HepG2 (cell line): ENCODE data around the gene DNTTIP2. TPM values are rescaled to one million over a fixed set of nuclear protein-coding genes. Genes with fewer than 3 reads are reported as not detected.
A peak's percentile ranks its signal among the peaks of the same experiment; 100 is the strongest.

Experiments used
- BORCS8-MEF2B ChIP-seq: sonication (generic); formaldehyde crosslinking; IDR thresholded peaks from 2 replicates; pipeline ENCODE4 v1.8.0; 2022; ENCODE audit warnings: mild to moderate bottlenecking, missing genetic modification reagents
- CBX1 ChIP-seq: IDR thresholded peaks from one replicate; pipeline ENCODE4 v1.6.1; 2016; ENCODE audit warnings: antibody characterized with exemption, low read depth
- ELF4 ChIP-seq: sonication (generic); formaldehyde crosslinking; IDR thresholded peaks from 2 replicates; pipeline ENCODE4 v1.5.0; 2020; ENCODE audit warnings: missing genetic modification reagents, mild to moderate bottlenecking, moderate library complexity, borderline replicate concordance
- HDAC6 ChIP-seq: fragments of 200-600 bp; sonication (generic); IDR thresholded peaks from 2 replicates; pipeline ENCODE4 v1.7.0; 2017; ENCODE audit warnings: mild to moderate bottlenecking, antibody characterized with exemption, low read length, low read depth
- ISL2 ChIP-seq: sonication (generic); formaldehyde crosslinking; IDR thresholded peaks from 2 replicates; pipeline ENCODE4 v1.5.0; 2020; ENCODE audit warnings: missing genetic modification reagents
- KDM4B ChIP-seq: sonication (generic); formaldehyde crosslinking; IDR thresholded peaks from 2 replicates; pipeline ENCODE4 v1.4.0; 2020; ENCODE audit warnings: missing genetic modification reagents
- MAF1 ChIP-seq: sonication (generic); formaldehyde crosslinking; IDR thresholded peaks from 2 replicates; pipeline ENCODE4 v1.5.0; 2020; ENCODE audit warnings: missing genetic modification reagents, borderline replicate concordance
- MXD4 ChIP-seq: IDR thresholded peaks from 2 replicates; pipeline ENCODE4 v1.6.1; 2016; ENCODE audit warnings: mild to moderate bottlenecking, missing biosample characterization, missing genetic modification reagents
- MXI1 ChIP-seq: IDR thresholded peaks from 3 replicates; pipeline ENCODE4 v1.6.1; 2012; ENCODE audit warnings: low read depth, low read length, inconsistent platforms, borderline replicate concordance
- NR2F6 ChIP-seq, 2 experiments: IDR thresholded peaks; 2 replicates each; pipeline ENCODE4 v1.6.1; 2016; ENCODE audit warnings: antibody characterized with exemption in 1 of 2, mild to moderate bottlenecking in 1 of 2
- PCBP2 ChIP-seq: fragments of 200-400 bp; formaldehyde crosslinking; optimal IDR thresholded peaks from 2 replicates; pipeline ENCODE3; 2018; ENCODE audit warnings: low read length, low read depth; ENCODE audit not compliant: poor library complexity, severe bottlenecking
- RELA ChIP-seq: sonication (generic); formaldehyde crosslinking; IDR thresholded peaks from 2 replicates; pipeline ENCODE4 v1.4.0; 2020; ENCODE audit warnings: missing genetic modification reagents
- SOX5 ChIP-seq: IDR thresholded peaks from 2 replicates; pipeline ENCODE4 v1.6.1; 2016; ENCODE audit warnings: borderline replicate concordance
- SP1 ChIP-seq, 2 experiments: fragments of 450-650 bp in 1 of 2; sonication (generic) in 1 of 2; formaldehyde crosslinking in 1 of 2; IDR thresholded peaks; 2 replicates each; pipeline versions ENCODE4 v1.4.0 to v1.6.1; 2016 to 2020; ENCODE audit warnings: missing genetic modification reagents in 1 of 2
- TEAD2 ChIP-seq: sonication (generic); formaldehyde crosslinking; IDR thresholded peaks from 2 replicates; pipeline ENCODE4 v1.9.0; 2021; ENCODE audit warnings: missing genetic modification reagents
- TP53 ChIP-seq: sonication (generic); formaldehyde crosslinking; conservative IDR thresholded peaks from 2 replicates; pipeline ENCODE4 v1.4.0; 2020; ENCODE audit warnings: missing genetic modification reagents
- ZNF20 ChIP-seq: sonication (generic); formaldehyde crosslinking; IDR thresholded peaks from 2 replicates; pipeline ENCODE4 v1.4.0; 2020; ENCODE audit warnings: mild to moderate bottlenecking, moderate library complexity, missing genetic modification reagents
- ZNF83 ChIP-seq: sonication (generic); formaldehyde crosslinking; IDR thresholded peaks from 2 replicates; pipeline ENCODE4 v1.4.0; 2020; ENCODE audit warnings: missing genetic modification reagents, mild to moderate bottlenecking, borderline replicate concordance
- ZSCAN12 ChIP-seq: sonication (generic); formaldehyde crosslinking; IDR thresholded peaks from 2 replicates; pipeline ENCODE4 v1.9.0; 2021; ENCODE audit warnings: mild to moderate bottlenecking, missing genetic modification reagents
- polyA plus RNA-seq, 8 experiments: library from polyadenylated mRNA; depleted of rRNA in 3 of 8; stranded (reverse) in 7 of 8; unstranded in 1 of 8; fragments of >200 nt; fragmentation: Illumina TruSeq in 4 of 8; extraction: Trizol in 4 of 8; gene quantifications; 2 replicates each; pipeline versions ENCODE4 v1.2.1 to v1.2.3, GENCODE V29; 2011 to 2016; ENCODE audit warnings: low read depth in 4 of 8, missing spikeins in 1 of 8, mixed read lengths in 1 of 8; ENCODE audit not compliant: insufficient read depth in 1 of 8
- total RNA-seq, 5 experiments: library from RNA; depleted of rRNA; stranded (reverse); fragments of >200 nt; fragmentation: Illumina TruSeq; extraction: Trizol; gene quantifications; 2 replicates each; pipeline ENCODE4 v1.2.3, GENCODE V29; 2016; ENCODE audit warnings: low read depth in 1 of 5
- TF ChIP-seq, protein P1 (sequence below): IDR thresholded peaks from 2 replicates; pipeline ENCODE4 v1.6.1; 2016; ENCODE audit warnings: low read depth, borderline replicate concordance
- TF ChIP-seq, protein P2 (sequence below): sonication (generic); formaldehyde crosslinking; IDR thresholded peaks from 2 replicates; pipeline ENCODE4 v1.4.0; 2020; ENCODE audit warnings: mild to moderate bottlenecking, missing genetic modification reagents, borderline replicate concordance
- TF ChIP-seq, protein P3 (sequence below), 2 experiments: sonication (generic) in 1 of 2; formaldehyde crosslinking in 1 of 2; IDR thresholded peaks; 2 replicates each; pipeline versions ENCODE4 v1.6.1 to v1.9.0; 2014 to 2022; ENCODE audit warnings: antibody characterized with exemption in 1 of 2, borderline replicate concordance in 1 of 2, inconsistent platforms in 1 of 2, low read depth in 1 of 2, missing genetic modification reagents in 1 of 2

The DNTTIP2 gene
- total and polyA plus RNA-seq, 2 of the 13 experiments (the other 11 are each of a cell fraction or from before 2014, with no cell fraction given) = 11.4 to 63.3 TPM

DNA sequence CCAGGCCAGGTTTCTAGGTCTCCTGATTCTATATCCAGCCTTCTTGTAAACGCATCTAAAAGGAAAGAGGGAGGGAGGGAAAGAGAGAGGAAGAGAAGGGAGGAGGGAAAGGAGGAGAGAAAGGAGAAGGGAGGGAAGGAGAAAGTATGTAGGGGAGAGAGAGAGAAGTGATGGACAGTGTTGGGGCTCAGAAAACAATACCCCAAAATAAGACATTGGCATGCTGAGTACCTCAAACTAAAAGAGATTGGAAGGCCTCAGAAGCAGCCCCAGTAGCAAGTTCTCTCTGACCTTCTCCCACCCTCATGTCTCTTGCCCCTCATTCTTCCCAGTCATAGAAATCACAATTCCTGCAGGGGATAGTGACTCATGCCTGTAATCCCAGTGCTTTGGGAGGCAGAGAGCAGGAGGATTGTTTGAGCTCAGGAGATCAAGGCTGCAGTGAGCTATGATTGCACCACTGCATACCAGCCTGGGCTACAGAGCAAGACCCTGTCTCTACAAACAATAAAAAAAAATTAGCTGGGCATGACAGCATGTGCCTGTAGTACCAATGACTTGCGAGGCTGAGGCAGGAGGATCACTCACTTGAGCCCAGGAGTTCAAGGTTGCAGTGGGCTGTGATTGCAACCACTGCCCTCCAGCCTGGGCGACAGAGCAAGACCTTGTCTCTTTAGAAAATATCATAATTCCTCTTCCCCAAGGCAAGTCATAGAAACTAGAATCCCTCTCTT lies 51.2 kb downstream of the DNTTIP2 start (continued):
- TF ChIP-seq SP1 (IDR thresholded peaks at IDR 0.05) (no peak), SP1 (CRISPR knock-in tag; IDR thresholded peaks at IDR 0.05) (no peak), SOX5 (CRISPR knock-in tag) (peak; percentile 89), HDAC6 (no peak), MAF1 (no peak), CBX1 (no peak), KDM4B (CRISPR knock-in tag) (0 out of 2 replicates have a peak, but pooled peaks have one; percentile 52), NR2F6 (IDR thresholded peaks at IDR 0.05) (peak; percentile 59; the same call in 1 of the 2 replicates), NR2F6 (CRISPR knock-in tag; IDR thresholded peaks at IDR 0.05) (peak; percentile 78), PCBP2 (no peak), ZNF20 (CRISPR knock-in tag) (no peak), ISL2 (CRISPR knock-in tag) (peak; percentile 70; the same call in 1 of the 2 replicates), TEAD2 (CRISPR knock-in tag) (no peak), RELA (CRISPR knock-in tag) (no peak), MXD4 (CRISPR knock-in tag) (no peak), ELF4 (CRISPR knock-in tag) (no peak), ZNF83 (CRISPR knock-in tag) (no peak), ZSCAN12 (CRISPR knock-in tag) (no peak), BORCS8-MEF2B (peak; percentile 73; the same call in 1 of the 2 replicates), TP53 (CRISPR knock-in tag) (no peak), MXI1 (peak; percentile 28; the same call in 1 of the 3 replicates)
- TF ChIP-seq, protein P1, sequence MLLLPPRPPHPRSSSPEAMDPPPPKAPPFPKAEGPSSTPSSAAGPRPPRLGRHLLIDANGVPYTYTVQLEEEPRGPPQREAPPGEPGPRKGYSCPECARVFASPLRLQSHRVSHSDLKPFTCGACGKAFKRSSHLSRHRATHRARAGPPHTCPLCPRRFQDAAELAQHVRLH (CRISPR knock-in tag) = peak; percentile 77; the same call in 1 of the 2 replicates
- TF ChIP-seq, protein P2, sequence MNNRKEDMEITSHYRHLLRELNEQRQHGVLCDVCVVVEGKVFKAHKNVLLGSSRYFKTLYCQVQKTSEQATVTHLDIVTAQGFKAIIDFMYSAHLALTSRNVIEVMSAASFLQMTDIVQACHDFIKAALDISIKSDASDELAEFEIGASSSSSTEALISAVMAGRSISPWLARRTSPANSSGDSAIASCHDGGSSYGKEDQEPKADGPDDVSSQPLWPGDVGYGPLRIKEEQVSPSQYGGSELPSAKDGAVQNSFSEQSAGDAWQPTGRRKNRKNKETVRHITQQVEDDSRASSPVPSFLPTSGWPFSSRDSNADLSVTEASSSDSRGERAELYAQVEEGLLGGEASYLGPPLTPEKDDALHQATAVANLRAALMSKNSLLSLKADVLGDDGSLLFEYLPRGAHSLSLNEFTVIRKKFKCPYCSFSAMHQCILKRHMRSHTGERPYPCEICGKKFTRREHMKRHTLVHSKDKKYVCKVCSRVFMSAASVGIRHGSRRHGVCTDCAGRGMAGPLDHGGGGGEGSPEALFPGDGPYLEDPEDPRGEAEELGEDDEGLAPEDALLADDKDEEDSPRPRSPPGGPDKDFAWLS (CRISPR knock-in tag) = no peak
- TF ChIP-seq, protein P3, sequence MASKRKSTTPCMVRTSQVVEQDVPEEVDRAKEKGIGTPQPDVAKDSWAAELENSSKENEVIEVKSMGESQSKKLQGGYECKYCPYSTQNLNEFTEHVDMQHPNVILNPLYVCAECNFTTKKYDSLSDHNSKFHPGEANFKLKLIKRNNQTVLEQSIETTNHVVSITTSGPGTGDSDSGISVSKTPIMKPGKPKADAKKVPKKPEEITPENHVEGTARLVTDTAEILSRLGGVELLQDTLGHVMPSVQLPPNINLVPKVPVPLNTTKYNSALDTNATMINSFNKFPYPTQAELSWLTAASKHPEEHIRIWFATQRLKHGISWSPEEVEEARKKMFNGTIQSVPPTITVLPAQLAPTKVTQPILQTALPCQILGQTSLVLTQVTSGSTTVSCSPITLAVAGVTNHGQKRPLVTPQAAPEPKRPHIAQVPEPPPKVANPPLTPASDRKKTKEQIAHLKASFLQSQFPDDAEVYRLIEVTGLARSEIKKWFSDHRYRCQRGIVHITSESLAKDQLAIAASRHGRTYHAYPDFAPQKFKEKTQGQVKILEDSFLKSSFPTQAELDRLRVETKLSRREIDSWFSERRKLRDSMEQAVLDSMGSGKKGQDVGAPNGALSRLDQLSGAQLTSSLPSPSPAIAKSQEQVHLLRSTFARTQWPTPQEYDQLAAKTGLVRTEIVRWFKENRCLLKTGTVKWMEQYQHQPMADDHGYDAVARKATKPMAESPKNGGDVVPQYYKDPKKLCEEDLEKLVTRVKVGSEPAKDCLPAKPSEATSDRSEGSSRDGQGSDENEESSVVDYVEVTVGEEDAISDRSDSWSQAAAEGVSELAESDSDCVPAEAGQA (IDR thresholded peaks at IDR 0.05; ENCODE audit: low read depth) = no peak
- TF ChIP-seq, protein P3 (CRISPR knock-in tag; IDR thresholded peaks at IDR 0.05; ENCODE audit: borderline replicate concordance) = no peak
